Neural progenitor cell (in vitro differentiated cells): Measurements from ENCODE around the gene TUFT1. TPM values are rescaled to one million over a fixed set of nuclear protein-coding genes. Genes with fewer than 3 reads are reported as not detected.

Experiments
- DNase-seq: peaks from one replicate; pipeline ENCODE4 v3.0.0-alpha.2; 2016; ENCODE audit warnings: low spot score
- H2AFZ ChIP-seq: fragments of 200-600 bp; sonication (generic); replicated peaks from 2 replicates; pipeline ENCODE4 v1.6.1; 2016; ENCODE audit warnings: antibody characterized with exemption
- H3F3A ChIP-seq: fragments of 200-600 bp; sonication (generic); 2 replicates; pipeline ENCODE4 v1.6.1; 2016; ENCODE audit warnings: antibody characterized with exemption, low read depth
- H3K27ac ChIP-seq: fragments of 200-600 bp; sonication (generic); 2 replicates; pipeline ENCODE4 v1.5.1; 2016; ENCODE audit warnings: mild to moderate bottlenecking
- H3K27me3 ChIP-seq: fragments of 200-600 bp; sonication (generic); 2 replicates; pipeline ENCODE4 v1.6.1; 2016; ENCODE audit warnings: mild to moderate bottlenecking, moderate library complexity
- H3K36me3 ChIP-seq: fragments of 200-600 bp; sonication (generic); 2 replicates; pipeline ENCODE4 v1.5.1; 2016
- H3K4me1 ChIP-seq: fragments of 200-600 bp; sonication (generic); 2 replicates; pipeline ENCODE4 v1.6.1; 2016; ENCODE audit warnings: mixed run types
- H3K4me2 ChIP-seq: fragments of 200-600 bp; sonication (generic); 2 replicates; pipeline ENCODE4 v1.6.1; 2016
- H3K4me3 ChIP-seq: fragments of 200-600 bp; sonication (generic); 2 replicates; pipeline ENCODE4 v1.5.1; 2016
- H3K79me2 ChIP-seq: fragments of 200-600 bp; sonication (generic); 2 replicates; pipeline ENCODE4 v1.6.1; 2016; ENCODE audit warnings: low read depth
- H3K9ac ChIP-seq: fragments of 200-600 bp; sonication (generic); 2 replicates; pipeline ENCODE4 v1.6.1; 2016
- H3K9me3 ChIP-seq: fragments of 200-600 bp; sonication (generic); 2 replicates; pipeline ENCODE4 v1.5.1; 2016; ENCODE audit warnings: low read depth
- H4K20me1 ChIP-seq: fragments of 200-600 bp; sonication (generic); 2 replicates; pipeline ENCODE4 v1.6.1; 2016; ENCODE audit warnings: low read depth
- H3K27ac Mint-ChIP-seq: 3 replicates; pipeline ENCODE4 v1.8.0; 2021; ENCODE audit warnings: mixed read lengths
- H3K27me3 Mint-ChIP-seq: 2 replicates; pipeline ENCODE4 v1.8.0; 2022; ENCODE audit warnings: low read depth, mild to moderate bottlenecking, inconsistent platforms, moderate library complexity, mixed read lengths; ENCODE audit not compliant: insufficient read depth
- H3K36me3 Mint-ChIP-seq: 3 replicates; pipeline ENCODE4 v1.8.0; 2021; ENCODE audit warnings: mixed read lengths
- H3K4me1 Mint-ChIP-seq: 3 replicates; pipeline ENCODE4 v1.8.0; 2021; ENCODE audit warnings: mixed read lengths
- H3K4me3 Mint-ChIP-seq: 3 replicates; pipeline ENCODE4 v1.8.0; 2021; ENCODE audit warnings: mild to moderate bottlenecking, moderate library complexity, mixed read lengths
- H3K9me3 Mint-ChIP-seq: 3 replicates; pipeline ENCODE4 v1.8.0; 2020; ENCODE audit warnings: mixed read lengths
- EZH2 ChIP-seq: fragments of 200-600 bp; sonication (generic); IDR thresholded peaks from 2 replicates; pipeline ENCODE4 v1.6.1; 2017; ENCODE audit warnings: antibody characterized with exemption, mild to moderate bottlenecking, moderate library complexity
- EZH2phosphoT487 ChIP-seq: fragments of 200-600 bp; sonication (generic); IDR thresholded peaks from 2 replicates; pipeline ENCODE4 v1.6.1; 2017; ENCODE audit warnings: antibody characterized with exemption
- total RNA-seq: library from RNA; depleted of rRNA; stranded (reverse); fragments of >200 nt; gene quantifications from 2 replicates; pipeline ENCODE4 v1.2.3, GENCODE V29; 2015; ENCODE audit warnings: low replicate concordance
- TF ChIP-seq, protein P1 (sequence below): fragments of 200-600 bp; sonication (generic); IDR thresholded peaks from 2 replicates; pipeline ENCODE4 v1.5.1; 2017; ENCODE audit warnings: antibody characterized with exemption, mild to moderate bottlenecking

Gene TUFT1
- total RNA-seq, 1 donor from 2014 or later = 9.3 TPM

DNA sequence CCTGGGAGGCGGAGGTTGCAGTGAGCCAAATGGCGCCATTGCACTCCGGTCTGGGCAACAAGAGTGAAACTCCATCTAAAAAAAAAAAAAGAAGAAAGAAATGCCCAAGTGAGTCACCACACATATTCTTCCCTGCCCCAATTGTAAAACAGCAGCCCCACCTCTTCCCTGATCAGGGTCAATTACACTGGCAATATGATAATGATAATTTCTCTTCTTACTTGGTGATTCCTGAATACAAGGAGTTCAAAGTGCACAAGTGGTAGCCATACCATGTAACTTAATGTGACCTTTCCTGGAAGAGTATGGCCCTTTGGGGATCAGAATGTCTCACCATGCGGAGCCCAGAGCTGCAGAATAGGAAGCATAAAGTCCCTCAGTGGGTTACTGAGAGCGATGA, 40.7 kb upstream of the TUFT1 start:
- H3K27ac Mint-ChIP-seq = no peak overlapping the region

DNA sequence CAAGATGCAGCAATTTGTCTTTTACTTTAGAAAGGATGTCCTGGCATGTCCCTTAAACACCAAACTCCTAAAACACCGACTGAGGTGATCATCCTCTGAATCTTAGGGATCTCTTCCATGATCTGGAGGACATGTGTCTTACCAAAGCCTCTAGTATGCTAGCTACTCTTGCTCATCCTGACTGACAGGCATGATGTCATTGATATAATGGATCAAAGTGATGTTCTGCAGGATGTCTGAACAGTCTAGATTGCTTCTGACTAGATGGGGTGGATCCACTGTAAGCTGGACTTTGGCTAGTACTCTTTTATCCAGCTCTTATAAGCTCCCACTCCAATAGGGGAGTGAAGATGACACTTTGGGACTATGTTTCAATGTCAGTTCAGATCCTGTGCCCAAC, 40.2 kb upstream of the TUFT1 start:
- Histone ChIP-seq H3K4me2 (no peak overlapping the region), H3K9me3 (no peaks in the 10 kb centered on the region), H2AFZ (no peak overlapping the region), H3K27ac (no peak overlapping the region), H3K36me3 (no peaks in the 10 kb centered on the region), H4K20me1 (no peaks in the 10 kb centered on the region), H3K4me1 (peaks cover 9% of the 10 kb centered on the region), H3K27me3 (no peaks in the 10 kb centered on the region), H3K79me2 (no peaks in the 10 kb centered on the region), H3K9ac (no peak overlapping the region), H3K4me3 (no peak overlapping the region), H3F3A (peaks cover 8% of the 10 kb centered on the region)
- Mint-ChIP-seq H3K9me3 (no peaks in the 10 kb centered on the region), H3K36me3 (no peaks in the 10 kb centered on the region), H3K4me3 (no peak overlapping the region), H3K27ac (no peak overlapping the region), H3K27me3 (peaks cover 6% of the 10 kb centered on the region), H3K4me1 (peaks cover 15% of the 10 kb centered on the region)
- DNase-seq = no peak
- TF ChIP-seq, protein P1, sequence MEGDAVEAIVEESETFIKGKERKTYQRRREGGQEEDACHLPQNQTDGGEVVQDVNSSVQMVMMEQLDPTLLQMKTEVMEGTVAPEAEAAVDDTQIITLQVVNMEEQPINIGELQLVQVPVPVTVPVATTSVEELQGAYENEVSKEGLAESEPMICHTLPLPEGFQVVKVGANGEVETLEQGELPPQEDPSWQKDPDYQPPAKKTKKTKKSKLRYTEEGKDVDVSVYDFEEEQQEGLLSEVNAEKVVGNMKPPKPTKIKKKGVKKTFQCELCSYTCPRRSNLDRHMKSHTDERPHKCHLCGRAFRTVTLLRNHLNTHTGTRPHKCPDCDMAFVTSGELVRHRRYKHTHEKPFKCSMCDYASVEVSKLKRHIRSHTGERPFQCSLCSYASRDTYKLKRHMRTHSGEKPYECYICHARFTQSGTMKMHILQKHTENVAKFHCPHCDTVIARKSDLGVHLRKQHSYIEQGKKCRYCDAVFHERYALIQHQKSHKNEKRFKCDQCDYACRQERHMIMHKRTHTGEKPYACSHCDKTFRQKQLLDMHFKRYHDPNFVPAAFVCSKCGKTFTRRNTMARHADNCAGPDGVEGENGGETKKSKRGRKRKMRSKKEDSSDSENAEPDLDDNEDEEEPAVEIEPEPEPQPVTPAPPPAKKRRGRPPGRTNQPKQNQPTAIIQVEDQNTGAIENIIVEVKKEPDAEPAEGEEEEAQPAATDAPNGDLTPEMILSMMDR = no peak
- no peak for TF ChIP-seq EZH2phosphoT487
- TF ChIP-seq EZH2 = no peak

More for the DNA sequence above, 40.7 kb upstream of the TUFT1 start:
- Mint-ChIP-seq H3K4me1 (peaks cover 19% of the 10 kb centered on the region), H3K36me3 (no peaks in the 10 kb centered on the region), H3K27me3 (peaks cover 8% of the 10 kb centered on the region), H3K9me3 (no peaks in the 10 kb centered on the region), H3K4me3 (no peak overlapping the region)
- H3K27me3 ChIP-seq = no peaks in the 10 kb centered on the region
- no peak overlapping the region for H3K9ac ChIP-seq
- H3K4me2 ChIP-seq = no peak overlapping the region
- no peaks in the 10 kb centered on the region for H3K79me2 ChIP-seq
- H4K20me1 ChIP-seq = no peaks in the 10 kb centered on the region
- no peaks in the 10 kb centered on the region for H3K36me3 ChIP-seq
- no peak overlapping the region for H3K4me3 ChIP-seq
- H3K27ac ChIP-seq = no peak overlapping the region
- H3F3A ChIP-seq = peaks cover 11% of the 10 kb centered on the region
- DNase-seq = no peak
- peaks cover 11% of the 10 kb centered on the region for H3K4me1 ChIP-seq
- H2AFZ ChIP-seq = no peak overlapping the region
- no peaks in the 10 kb centered on the region for H3K9me3 ChIP-seq
- no peak for TF ChIP-seq EZH2phosphoT487
- TF ChIP-seq EZH2 = no peak
- TF ChIP-seq, protein P1 = no peak

DNA sequence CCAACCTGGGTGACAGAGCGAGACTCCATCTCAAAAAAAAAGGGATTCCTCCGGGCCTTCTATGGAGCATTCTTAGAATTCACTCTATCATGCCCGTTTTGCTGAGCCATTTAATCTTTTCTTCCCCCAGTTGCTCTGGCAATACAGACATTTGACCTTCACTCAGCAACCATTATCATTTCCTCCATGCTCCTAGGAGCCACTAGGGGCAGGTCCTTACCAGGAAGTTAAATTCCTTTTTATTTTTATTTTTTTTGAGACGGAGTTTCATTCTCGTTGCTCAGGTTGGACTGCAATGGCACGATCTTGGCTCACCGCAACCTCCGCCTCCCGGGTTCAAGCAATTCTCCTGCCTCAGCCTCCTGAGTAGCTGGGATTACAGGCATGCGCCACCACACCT, 38.6 kb upstream of the TUFT1 start:
- no peak for DNase-seq
- Histone ChIP-seq H3K36me3 (no peaks in the 10 kb centered on the region), H3K9me3 (no peaks in the 10 kb centered on the region), H3K4me2 (no peak overlapping the region), H2AFZ (no peak overlapping the region), H3F3A (no peaks in the 10 kb centered on the region), H3K79me2 (no peaks in the 10 kb centered on the region), H3K4me1 (no peaks in the 10 kb centered on the region), H3K27me3 (no peaks in the 10 kb centered on the region), H3K27ac (no peak overlapping the region), H4K20me1 (no peaks in the 10 kb centered on the region), H3K4me3 (no peak overlapping the region), H3K9ac (no peak overlapping the region)
- H3K36me3 Mint-ChIP-seq = no peaks in the 10 kb centered on the region
- no peak overlapping the region for H3K4me3 Mint-ChIP-seq
- peaks cover 5% of the 10 kb centered on the region for H3K4me1 Mint-ChIP-seq
- no peak overlapping the region for H3K27ac Mint-ChIP-seq
- H3K27me3 Mint-ChIP-seq = peaks cover 9% of the 10 kb centered on the region
- H3K9me3 Mint-ChIP-seq = no peaks in the 10 kb centered on the region
- TF ChIP-seq EZH2phosphoT487 (no peak), EZH2 (no peak)
- TF ChIP-seq, protein P1 = peak; percentile 25
